GM12891 (cell line): ENCODE data around the gene L3MBTL2.

Experiments
- POLR2A ChIP-seq: IDR thresholded peaks from 2 replicates; pipeline ENCODE4 v1.6.1; 2011; ENCODE audit warnings: low read depth, low read length, control low read depth
- POLR2AphosphoS5 ChIP-seq: IDR thresholded peaks from 2 replicates; pipeline ENCODE4 v1.6.1; 2011; ENCODE audit warnings: low read depth, low read length, control low read depth
- SPI1 ChIP-seq: IDR thresholded peaks from 2 replicates; pipeline ENCODE4 v1.6.1; 2011; ENCODE audit warnings: low read depth, low read length, control low read depth
- TAF1 ChIP-seq: IDR thresholded peaks from 2 replicates; pipeline ENCODE4 v1.6.1; 2011; ENCODE audit warnings: low read depth, low read length, control low read depth

DNA sequence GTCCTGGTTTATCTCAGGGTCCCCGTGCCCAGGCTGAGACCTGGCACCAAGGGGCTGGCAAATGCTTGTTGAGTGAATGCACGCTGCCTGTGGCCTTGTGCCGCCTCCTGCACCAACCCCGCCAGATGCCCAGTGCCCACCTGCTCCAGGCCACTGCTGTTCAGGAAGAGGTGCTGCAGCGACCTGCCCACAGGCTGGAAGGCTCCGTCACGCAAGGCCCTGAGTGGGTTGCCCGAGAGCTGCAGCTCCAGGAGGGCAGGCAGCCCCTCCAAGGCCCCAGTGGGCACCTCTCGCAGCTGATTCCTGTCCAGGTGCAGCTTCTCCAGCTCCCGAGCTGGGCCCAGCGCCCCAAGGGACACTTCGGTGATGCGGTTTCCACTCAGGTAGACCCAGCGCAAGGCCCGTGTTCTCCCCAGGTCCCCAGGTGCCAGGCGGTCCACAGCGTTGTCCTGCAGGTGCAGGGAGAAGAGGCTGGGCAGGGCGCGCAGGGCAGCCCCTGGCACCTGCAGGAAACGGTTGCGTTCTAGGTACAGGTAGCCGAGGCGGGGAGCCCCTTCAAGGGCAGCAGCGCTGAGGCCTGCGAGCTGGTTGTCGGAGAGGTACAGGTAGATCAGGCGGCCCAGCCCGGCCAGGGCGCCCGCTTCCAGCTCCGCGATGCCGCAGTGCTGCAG is 32.1 kb downstream of the L3MBTL2 start:
- TF ChIP-seq POLR2A (no peak), POLR2AphosphoS5 (no peak), SPI1 (no peak), TAF1 (no peak)
